GM23248 (cell line): ENCODE data around the gene SPATA4.

Source experiments
- EZH2 ChIP-seq: fragments of 200-600 bp; sonication (generic); IDR thresholded peaks from 2 replicates; pipeline ENCODE4 v1.6.1; 2018; ENCODE audit warnings: antibody characterized with exemption, mild to moderate bottlenecking; ENCODE audit not compliant: insufficient read depth, poor library complexity, severe bottlenecking
- EZH2phosphoT487 ChIP-seq: fragments of 200-600 bp; sonication (generic); IDR thresholded peaks from 2 replicates; pipeline ENCODE4 v1.6.1; 2018; ENCODE audit warnings: antibody characterized with exemption, moderate library complexity, mild to moderate bottlenecking, low read depth; ENCODE audit not compliant: insufficient read depth

DNA sequence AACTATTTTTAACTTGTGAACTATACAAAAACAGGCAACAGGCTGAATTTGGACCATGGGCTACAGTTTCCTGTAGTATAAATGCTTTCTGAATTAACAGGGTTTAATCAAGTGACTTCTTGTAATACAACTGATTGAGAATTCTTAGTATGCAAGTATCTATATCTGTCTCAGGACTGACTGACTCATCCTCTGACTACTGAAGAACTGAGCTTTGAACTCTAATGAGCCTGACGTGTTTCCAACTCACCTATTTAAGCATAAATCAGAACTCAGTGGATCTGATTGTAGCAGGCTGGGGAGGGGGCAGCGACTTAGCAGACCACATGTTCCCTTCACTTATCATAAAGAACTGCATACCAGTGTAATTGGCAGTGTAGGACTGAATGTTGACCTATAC is 7.8 kb downstream of the SPATA4 start:
- no peak for TF ChIP-seq EZH2
- TF ChIP-seq EZH2phosphoT487 = no peak
